ENCODE data around the gene ERC1.

ERC1 gene

GRCh38 chr12:1007276-1007675 lies 16.3 kb downstream of the ERC1 start:
- H3K27ac ChIP-seq (ENCODE audit: extremely low read depth, low read depth, low read length): no peak overlapping the region
- CTCF ChIA-PET: interaction anchor here (1.0 kb wide), 1 partner anchor 85 kb away, joined by 4 read pairs; no protein-coding TSS in a partner anchor
- TF ChIP-seq SCRT1 (tag by site-specific recombination; IDR thresholded peaks at IDR 0.05; ENCODE audit: borderline replicate concordance): no peak
- TF ChIP-seq GFI1B (tag by site-specific recombination; IDR thresholded peaks at IDR 0.05): no peak
- TF ChIP-seq ZBTB1 (tag by site-specific recombination; IDR thresholded peaks at IDR 0.05): no peak
- no peak for TF ChIP-seq ZNF404 (tag by site-specific recombination; IDR thresholded peaks at IDR 0.05)
- TF ChIP-seq ZFHX2 (tag by site-specific recombination; conservative IDR thresholded peaks at IDR 0.05): no peak
- TF ChIP-seq SP2 (tag by site-specific recombination; IDR thresholded peaks at IDR 0.05): no peak
- no peak for TF ChIP-seq ZNF449 (tag by site-specific recombination; IDR thresholded peaks at IDR 0.05)
- TF ChIP-seq ZNF175 (tag by site-specific recombination; IDR thresholded peaks at IDR 0.05): no peak
- TF ChIP-seq ZNF394 (tag by site-specific recombination; IDR thresholded peaks at IDR 0.05; ENCODE audit: borderline replicate concordance): no peak
- TF ChIP-seq ZNF530 (tag by site-specific recombination; IDR thresholded peaks at IDR 0.05; ENCODE audit: low read depth): no peak
- no peak for TF ChIP-seq ZBTB8A (tag by site-specific recombination; IDR thresholded peaks at IDR 0.05)
- TF ChIP-seq SP7 (tag by site-specific recombination; IDR thresholded peaks at IDR 0.05): no peak
- TF ChIP-seq ZNF621 (tag by site-specific recombination; IDR thresholded peaks at IDR 0.05): no peak
- no peak for TF ChIP-seq ZNF16 (tag by site-specific recombination; IDR thresholded peaks at IDR 0.05; ENCODE audit: low read depth)
- TF ChIP-seq MYNN (tag by site-specific recombination; IDR thresholded peaks at IDR 0.05; ENCODE audit: borderline replicate concordance): no peak
- TF ChIP-seq ZNF488 (tag by site-specific recombination; IDR thresholded peaks at IDR 0.05): no peak
- TF ChIP-seq SETDB1 (IDR thresholded peaks at IDR 0.05; ENCODE audit: insufficient read length, low read length): no peak
- no peak for TF ChIP-seq ZFP69B (tag by site-specific recombination; IDR thresholded peaks at IDR 0.05)
- no peak for TF ChIP-seq ZNF2 (tag by site-specific recombination; IDR thresholded peaks at IDR 0.05)
- no peak for TF ChIP-seq ZNF768 (tag by site-specific recombination; IDR thresholded peaks at IDR 0.05)
- TF ChIP-seq ZNF548 (tag by site-specific recombination; IDR thresholded peaks at IDR 0.05): no peak
- no peak for TF ChIP-seq ELK4 (IDR thresholded peaks at IDR 0.05; ENCODE audit: borderline replicate concordance, low read depth, low read length)
- no peak for TF ChIP-seq RBAK (tag by site-specific recombination; IDR thresholded peaks at IDR 0.05)
- no peak for TF ChIP-seq PRDM4 (tag by site-specific recombination; IDR thresholded peaks at IDR 0.05)
- TF ChIP-seq TCF7L2 (IDR thresholded peaks at IDR 0.05; ENCODE audit: borderline replicate concordance, low read depth, low read length): no peak
- no peak for TF ChIP-seq ZFP41 (tag by site-specific recombination; IDR thresholded peaks at IDR 0.05; ENCODE audit: borderline replicate concordance)
- no peak for TF ChIP-seq ZFP37 (tag by site-specific recombination; IDR thresholded peaks at IDR 0.05)
- 0 out of 2 replicates have a peak, but pooled peaks have one; percentile 32 for TF ChIP-seq ZNF366 (tag by site-specific recombination; conservative IDR thresholded peaks at IDR 0.05)
- TF ChIP-seq ZNF626 (tag by site-specific recombination; IDR thresholded peaks at IDR 0.05): no peak
- no peak for TF ChIP-seq ZBTB20 (tag by site-specific recombination; IDR thresholded peaks at IDR 0.05)
- no peak for TF ChIP-seq ZSCAN18 (tag by site-specific recombination; IDR thresholded peaks at IDR 0.05)
- no peak for TF ChIP-seq HOXC10 (CRISPR knock-in tag; IDR thresholded peaks at IDR 0.05)

More at GRCh38 chr12:1007276-1007675, 16.3 kb downstream of the ERC1 start:
- POLR2A ChIA-PET: no interaction called here
- H3K4me1 ChIP-seq (ENCODE audit: control insufficient read depth, insufficient read depth, low read length): peaks cover 2% of the 10 kb centered on the region; the same call in 1 of the 2 replicates
- H3K4me3 ChIP-seq (ENCODE audit: low read depth, low read length): no peak overlapping the region
- H3K36me3 ChIP-seq (ENCODE audit: control insufficient read depth in 2 of 2, insufficient read depth in 1 of 2, low read length in 2 of 2): no peaks in the 10 kb centered on the region; a peak in 1 of 3 replicates
- H3K9me3 ChIP-seq (ENCODE audit: control insufficient read depth, insufficient read depth, low read depth, low read length): no peaks in the 10 kb centered on the region
